HEK293 (cell line): ENCODE results near the gene LIN7A.

Source experiments
- CTCF ChIP-seq: fragments of 450-650 bp; formaldehyde crosslinking; IDR thresholded peaks from 2 replicates; pipeline ENCODE4 v1.5.1; 2016; ENCODE audit warnings: missing biosample characterization, missing genetic modification characterization
- FEZF1 ChIP-seq: fragments of 450-650 bp; formaldehyde crosslinking; IDR thresholded peaks from 2 replicates; pipeline ENCODE4 v1.5.1; 2016; ENCODE audit warnings: missing biosample characterization, missing genetic modification characterization
- HOXA7 ChIP-seq: sonication (generic); formaldehyde crosslinking; IDR thresholded peaks from 2 replicates; pipeline ENCODE4 v1.8.1; 2022; ENCODE audit warnings: missing genetic modification reagents, borderline replicate concordance
- HOXC10 ChIP-seq: sonication (generic); formaldehyde crosslinking; IDR thresholded peaks from 2 replicates; pipeline ENCODE4 v1.8.1; 2023; ENCODE audit warnings: mild to moderate bottlenecking, missing genetic modification reagents
- OSR2 ChIP-seq: fragments of 450-650 bp; formaldehyde crosslinking; IDR thresholded peaks from 2 replicates; pipeline ENCODE4 v1.5.1; 2016; ENCODE audit warnings: missing biosample characterization, missing genetic modification characterization
- PATZ1 ChIP-seq: fragments of 450-650 bp; formaldehyde crosslinking; IDR thresholded peaks from 2 replicates; pipeline ENCODE4 v1.5.1; 2016; ENCODE audit warnings: missing biosample characterization, missing genetic modification characterization
- YY1 ChIP-seq: fragments of 450-650 bp; formaldehyde crosslinking; IDR thresholded peaks from 2 replicates; pipeline ENCODE4 v1.5.1; 2018; ENCODE audit warnings: missing biosample characterization, missing genetic modification characterization
- ZNF132 ChIP-seq: fragments of 450-650 bp; formaldehyde crosslinking; IDR thresholded peaks from 2 replicates; pipeline ENCODE4 v1.5.1; 2017; ENCODE audit warnings: missing biosample characterization, missing genetic modification characterization, borderline replicate concordance
- ZNF16 ChIP-seq: fragments of 450-650 bp; formaldehyde crosslinking; IDR thresholded peaks from 2 replicates; pipeline ENCODE4 v1.5.1; 2016; ENCODE audit warnings: low read depth, missing biosample characterization, missing genetic modification characterization
- ZNF184 ChIP-seq: fragments of 450-650 bp; IDR thresholded peaks from 2 replicates; pipeline ENCODE4 v1.5.1; 2018; ENCODE audit warnings: missing biosample characterization, mild to moderate bottlenecking, missing genetic modification characterization
- ZNF24 ChIP-seq: fragments of 450-650 bp; formaldehyde crosslinking; IDR thresholded peaks from 2 replicates; pipeline ENCODE4 v1.5.1; 2016; ENCODE audit warnings: missing biosample characterization, missing genetic modification characterization
- ZNF248 ChIP-seq: fragments of 450-650 bp; formaldehyde crosslinking; IDR thresholded peaks from 2 replicates; pipeline ENCODE4 v1.5.1; 2017; ENCODE audit warnings: missing biosample characterization, missing genetic modification characterization
- ZNF394 ChIP-seq: fragments of 450-650 bp; formaldehyde crosslinking; IDR thresholded peaks from 2 replicates; pipeline ENCODE4 v1.5.1; 2016; ENCODE audit warnings: missing biosample characterization, missing genetic modification characterization, mild to moderate bottlenecking, moderate library complexity, borderline replicate concordance
- ZNF701 ChIP-seq: fragments of 450-650 bp; formaldehyde crosslinking; IDR thresholded peaks from 2 replicates; pipeline ENCODE4 v1.5.1; 2016; ENCODE audit warnings: missing biosample characterization, missing genetic modification characterization

- TF ChIP-seq ZNF701 (tag by site-specific recombination) (no peak), ZNF184 (tag by site-specific recombination) (no peak), YY1 (no peak), CTCF (tag by site-specific recombination) (no peak), HOXA7 (CRISPR knock-in tag) (no peak), ZNF132 (tag by site-specific recombination) (no peak), ZNF16 (tag by site-specific recombination) (no peak), FEZF1 (no peak), ZNF24 (no peak), HOXC10 (CRISPR knock-in tag) (no peak), OSR2 (no peak), ZNF248 (no peak), PATZ1 (tag by site-specific recombination) (no peak), ZNF394 (tag by site-specific recombination) (no peak)
These were observed 157.0 kb downstream of the LIN7A start for GRCh38 chr12:80780746-80781145.
